Neuronal stem cell (in vitro differentiated cells): ENCODE data around the gene TTC9.
"Not testable (repeated sequence)": the region's sequence is repeated elsewhere in the genome, so short reads cannot be mapped to it uniquely, and the experiment has no call there.

Experiments used
- DNase-seq: peaks from one replicate; pipeline ENCODE4 v3.0.0-alpha.2; 2013; ENCODE audit warnings: low spot score
- H2AFZ ChIP-seq: one replicate; pipeline ENCODE4 v1.6.1; 2013; ENCODE audit warnings: mild to moderate bottlenecking, low read length, inconsistent platforms
- H2AK5ac ChIP-seq: 2 replicates; pipeline ENCODE4 v1.6.1; 2013; ENCODE audit warnings: low read depth, mild to moderate bottlenecking, inconsistent platforms, low read length, moderate library complexity, mixed read lengths
- H2BK120ac ChIP-seq: 2 replicates; pipeline ENCODE4 v1.6.1; 2013; ENCODE audit warnings: low read depth, mild to moderate bottlenecking, inconsistent platforms, low read length, moderate library complexity, mixed read lengths
- H2BK12ac ChIP-seq: one replicate; pipeline ENCODE4 v1.6.1; 2013; ENCODE audit warnings: low read length, inconsistent platforms
- H2BK15ac ChIP-seq: 2 replicates; pipeline ENCODE4 v1.6.1; 2013; ENCODE audit warnings: mild to moderate bottlenecking, low read length, inconsistent platforms, mixed read lengths
- H2BK5ac ChIP-seq: one replicate; pipeline ENCODE4 v1.6.1; 2013; ENCODE audit warnings: inconsistent platforms, mild to moderate bottlenecking, low read length, moderate library complexity
- H3K14ac ChIP-seq: one replicate; pipeline ENCODE4 v1.6.1; 2013; ENCODE audit warnings: low read length, inconsistent platforms
- H3K18ac ChIP-seq: 2 replicates; pipeline ENCODE4 v1.6.1; 2013; ENCODE audit warnings: low read length, inconsistent platforms
- H3K23ac ChIP-seq: 2 replicates; pipeline ENCODE4 v1.6.1; 2013; ENCODE audit warnings: low read depth, mild to moderate bottlenecking, mixed read lengths, low read length, inconsistent platforms; ENCODE audit not compliant: poor library complexity
- H3K27ac ChIP-seq: replicated peaks from 3 replicates; pipeline ENCODE4 v1.5.1; 2013; ENCODE audit warnings: low read length, inconsistent platforms
- H3K27me3 ChIP-seq, 3 experiments: 2 replicates each; pipeline ENCODE4 v1.6.1; 2013; ENCODE audit warnings: low read length in 3 of 3, mild to moderate bottlenecking in 2 of 3, inconsistent platforms in 1 of 3, low read depth in 1 of 3, mixed read lengths in 1 of 3, moderate library complexity in 1 of 3; ENCODE audit not compliant: control insufficient read depth in 3 of 3, insufficient read depth in 3 of 3
- H3K36me3 ChIP-seq, 2 donors: replicated peaks in 1 of 2; 2 replicates each; pipeline ENCODE4 v1.6.1; 2013; ENCODE audit warnings: low read length in 2 of 2; ENCODE audit not compliant: control insufficient read depth in 2 of 2, insufficient read depth in 2 of 2
- H3K4ac ChIP-seq: 2 replicates; pipeline ENCODE4 v1.6.1; 2013; ENCODE audit warnings: inconsistent platforms, mild to moderate bottlenecking, low read length, moderate library complexity
- H3K4me1 ChIP-seq, 2 donors: 1 replicate in 1 of 2; 2 replicates in 1 of 2; pipeline ENCODE4 v1.6.1; 2013; ENCODE audit warnings: low read length in 2 of 2, low read depth in 1 of 2; ENCODE audit not compliant: control insufficient read depth in 2 of 2, insufficient read depth in 1 of 2
- H3K4me2 ChIP-seq: one replicate; pipeline ENCODE4 v1.6.1; 2013; ENCODE audit warnings: mild to moderate bottlenecking, low read length, inconsistent platforms; ENCODE audit not compliant: insufficient read depth, poor library complexity, severe bottlenecking
- H3K4me3 ChIP-seq, 2 donors: 2 replicates each; pipeline ENCODE4 v1.5.1; 2013; ENCODE audit warnings: low read length in 2 of 2, mild to moderate bottlenecking in 2 of 2, inconsistent platforms in 1 of 2, moderate library complexity in 1 of 2
- H3K79me1 ChIP-seq: one replicate; pipeline ENCODE4 v1.6.1; 2013; ENCODE audit warnings: low read depth, mild to moderate bottlenecking, inconsistent platforms, low read length, moderate library complexity
- H3K9ac ChIP-seq: one replicate; pipeline ENCODE4 v1.6.1; 2013; ENCODE audit warnings: mild to moderate bottlenecking, low read depth, low read length, inconsistent platforms; ENCODE audit not compliant: poor library complexity
- H3K9me3 ChIP-seq, 2 donors: replicated peaks in 1 of 2; 2 replicates each; pipeline versions ENCODE3 to v1.6.1; 2013; ENCODE audit warnings: low read length in 2 of 2, mild to moderate bottlenecking in 2 of 2, inconsistent platforms in 1 of 2, low read depth in 1 of 2, mixed read lengths in 1 of 2, moderate library complexity in 1 of 2; ENCODE audit not compliant: control insufficient read depth in 2 of 2, insufficient read depth in 1 of 2
- H4K8ac ChIP-seq: one replicate; pipeline ENCODE4 v1.6.1; 2013; ENCODE audit warnings: low read depth, mild to moderate bottlenecking, inconsistent platforms, low read length, moderate library complexity
- H4K91ac ChIP-seq: one replicate; pipeline ENCODE4 v1.6.1; 2013; ENCODE audit warnings: low read length, low read depth, mild to moderate bottlenecking, inconsistent platforms; ENCODE audit not compliant: poor library complexity
- WGBS, 2 donors: extraction: QIAGEN DNeasy Blood & Tissue Kit; methylation state at CpG; one replicate each; pipeline ENCODE4 v1.1.7; 2013; ENCODE audit warnings: missing lambda C conversion rate in 2 of 2, mixed read lengths in 1 of 2; ENCODE audit not compliant: insufficient read length in 2 of 2, insufficient replicate concordance in 1 of 2; ENCODE audit errors: extremely low coverage in 2 of 2; 5-methylcytosine and 5-hydroxymethylcytosine counted together

TTC9 gene

GRCh38 chr14:70700955-70701585 lies 59.4 kb downstream of the TTC9 start:
- no peak overlapping the region for H4K91ac ChIP-seq
- peak overlapping the region; percentile 39 for H2AFZ ChIP-seq
- H3K9me3 ChIP-seq, result no peaks in the 10 kb centered on the region
- no peaks in the 10 kb centered on the region for H3K79me1 ChIP-seq
- no peak overlapping the region for H3K4me3 ChIP-seq
- H2AK5ac ChIP-seq, result no peak overlapping the region
- H3K36me3 ChIP-seq, result no peaks in the 10 kb centered on the region
- H3K18ac ChIP-seq, result no peak overlapping the region
- no peak for DNase-seq
- peaks cover 2 to 3% of the 10 kb centered on the region in 2 donors for H3K4me1 ChIP-seq
- peaks cover 0 to 8% (median 0%) of the 10 kb centered on the region in 3 experiments for H3K27me3 ChIP-seq
- no peak overlapping the region for H3K4me2 ChIP-seq
- H3K23ac ChIP-seq, result no peak overlapping the region
- no peak overlapping the region for H2BK15ac ChIP-seq
- H3K27ac ChIP-seq, result no peak overlapping the region
- no peak overlapping the region for H3K14ac ChIP-seq
- no peak overlapping the region for H2BK120ac ChIP-seq
- no peak overlapping the region for H3K4ac ChIP-seq
- no CpG with 5 or more reads among the region's 4 CpGs for WGBS, 2 donors
- H3K9ac ChIP-seq, result no peak overlapping the region
- no peak overlapping the region for H4K8ac ChIP-seq
- no peak overlapping the region for H2BK5ac ChIP-seq
- H2BK12ac ChIP-seq, result no peak overlapping the region

GRCh38 chr14:70701610-70702009 lies 59.9 kb downstream of the TTC9 start:
- H3K4me3 ChIP-seq, result no peak overlapping the region
- no peaks in the 10 kb centered on the region for H3K79me1 ChIP-seq
- H4K91ac ChIP-seq, result no peak overlapping the region
- no peak overlapping the region for H3K18ac ChIP-seq
- no peak overlapping the region for H3K4me2 ChIP-seq
- DNase-seq, result no peak
- H3K36me3 ChIP-seq, result no peaks in the 10 kb centered on the region
- H2BK120ac ChIP-seq, result no peak overlapping the region
- no peak overlapping the region for H2BK5ac ChIP-seq
- no peak overlapping the region for H2BK12ac ChIP-seq
- H3K4me1 ChIP-seq, result peaks cover 3 to 4% of the 10 kb centered on the region in 2 donors
- H3K9ac ChIP-seq, result no peak overlapping the region
- H3K27me3 ChIP-seq, result peaks cover 0 to 8% (median 0%) of the 10 kb centered on the region in 3 experiments
- peak overlapping the region; percentile 39 for H2AFZ ChIP-seq
- no peak overlapping the region for H2AK5ac ChIP-seq
- H3K14ac ChIP-seq, result no peak overlapping the region
- no peak overlapping the region for H2BK15ac ChIP-seq
- H4K8ac ChIP-seq, result no peak overlapping the region
- H3K23ac ChIP-seq, result no peak overlapping the region
- no peak overlapping the region for H3K27ac ChIP-seq
- H3K4ac ChIP-seq, result no peak overlapping the region
- H3K9me3 ChIP-seq, result no peaks in the 10 kb centered on the region

- peaks cover 3 to 4% of the 10 kb centered on the region in 2 donors for H3K4me1 ChIP-seq
- H3K14ac ChIP-seq, result no peak overlapping the region
- no peak overlapping the region for H2AFZ ChIP-seq
- H3K79me1 ChIP-seq, result no peaks in the 10 kb centered on the region
- H3K4ac ChIP-seq, result no peak overlapping the region
- H3K18ac ChIP-seq, result no peak overlapping the region
- H4K8ac ChIP-seq, result no peak overlapping the region
- no peak overlapping the region for H2BK5ac ChIP-seq
- H3K27me3 ChIP-seq, result peaks cover 0 to 8% (median 0%) of the 10 kb centered on the region in 3 experiments
- no peak overlapping the region for H2BK120ac ChIP-seq
- no peak overlapping the region for H2BK15ac ChIP-seq
- no peak overlapping the region for H3K4me3 ChIP-seq
- H3K23ac ChIP-seq, result no peak overlapping the region
- H3K27ac ChIP-seq, result no peak overlapping the region
- H3K9me3 ChIP-seq, result no peaks in the 10 kb centered on the region
- H3K36me3 ChIP-seq, result no peaks in the 10 kb centered on the region
- DNase-seq, result no peak
- no CpG with 5 or more reads among the region's 3 CpGs for WGBS, 2 donors
- no peak overlapping the region for H2AK5ac ChIP-seq
- H3K9ac ChIP-seq, result no peak overlapping the region
- no peak overlapping the region for H4K91ac ChIP-seq
- no peak overlapping the region for H3K4me2 ChIP-seq
- H2BK12ac ChIP-seq, result no peak overlapping the region
Measured at GRCh38 chr14:70702161-70702560, 60.4 kb downstream of the TTC9 start.

- H3K14ac ChIP-seq, H2AFZ ChIP-seq, H3K18ac ChIP-seq, H3K4ac ChIP-seq, H3K4me2 ChIP-seq, H3K9me3 ChIP-seq, H3K27me3 ChIP-seq, H2BK12ac ChIP-seq, H4K8ac ChIP-seq, H3K27ac ChIP-seq, H3K4me3 ChIP-seq, DNase-seq, H2BK15ac ChIP-seq, H2BK5ac ChIP-seq, H3K79me1 ChIP-seq, H3K23ac ChIP-seq, H2BK120ac ChIP-seq, H3K9ac ChIP-seq, H3K4me1 ChIP-seq, H2AK5ac ChIP-seq, H3K36me3 ChIP-seq, H4K91ac ChIP-seq: not testable (repeated sequence)
- no CpG with 5 or more reads among the region's 1 CpG for WGBS, 2 donors
Measured at GRCh38 chr14:70703621-70704168, 62.0 kb downstream of the TTC9 start.
